HG02973 (cell line): ENCODE measurements around the gene COMMD4.
"Not testable (repeated sequence)": the region's sequence is repeated elsewhere in the genome, so short reads cannot be mapped to it uniquely, and the experiment has no call there.

Experiments used
- ATAC-seq: cut with Tn5 transposase; IDR thresholded peaks from one replicate; pipeline ENCODE4 v1.9.1; 2021; ENCODE audit warnings: moderate library complexity; ENCODE audit not compliant: unreplicated experiment

COMMD4 gene

GRCh38 chr15:75369897-75370581 is 34.2 kb downstream of the COMMD4 start:
- no peak for ATAC-seq

- ATAC-seq, result no peak
These were observed 35.6 kb downstream of the COMMD4 start for GRCh38 chr15:75371486-75371885.

- ATAC-seq, result no peak
These were observed 36.2 kb downstream of the COMMD4 start for GRCh38 chr15:75371901-75372688.

- ATAC-seq, result no peak
These were observed 44.9 kb downstream of the COMMD4 start for GRCh38 chr15:75380773-75381172.

- ATAC-seq, result not testable (repeated sequence)
These were observed 48.1 kb downstream of the COMMD4 start for GRCh38 chr15:75383986-75384385.
